CD8-positive, alpha-beta memory T cell (primary cell): ENCODE results near the gene SLC5A10. TPM values are rescaled to one million over a fixed set of nuclear protein-coding genes. Genes with fewer than 3 reads are reported as not detected.
A peak's percentile ranks its signal among the peaks of the same experiment; 100 is the strongest.

ENCODE experiments used
- CTCF ChIA-PET: fragments of 350-600 bp; sonication (Branson Sonifier 250); formaldehyde crosslinking; loops from one replicate; lab custom pipeline; 2021; ENCODE audit warnings: antibody characterized with exemption; lab: Charles Lee
- POLR2A ChIA-PET: fragments of 350-600 bp; sonication (Branson Sonifier 250); formaldehyde crosslinking; loops from one replicate; lab custom pipeline; 2021; ENCODE audit warnings: antibody characterized with exemption; lab: Charles Lee
- DNase-seq, 5 donors: peaks; one replicate each; pipeline versions ENCODE4 v3.0.0 to v3.0.0-alpha.2; 2020 to 2022; ENCODE audit warnings: mixed read lengths in 1 of 5
- H3K27ac ChIP-seq: one replicate; pipeline ENCODE4 v1.7.0; 2013; ENCODE audit warnings: low read depth, mild to moderate bottlenecking, low read length, moderate library complexity
- H3K27me3 ChIP-seq: 2 replicates; pipeline ENCODE4 v1.7.0; 2013; ENCODE audit warnings: low read length, mild to moderate bottlenecking; ENCODE audit not compliant: insufficient read depth, poor library complexity, severe bottlenecking
- H3K36me3 ChIP-seq: 2 replicates; pipeline ENCODE4 v1.7.0; 2013; ENCODE audit warnings: mild to moderate bottlenecking, low read length, moderate library complexity; ENCODE audit not compliant: insufficient read depth
- H3K4me1 ChIP-seq: 2 replicates; pipeline ENCODE4 v1.7.0; 2013; ENCODE audit warnings: mild to moderate bottlenecking, low read length, moderate library complexity; ENCODE audit not compliant: insufficient read depth
- H3K4me3 ChIP-seq: 2 replicates; pipeline ENCODE4 v1.7.0; 2013; ENCODE audit warnings: mild to moderate bottlenecking, low read length
- H3K9me3 ChIP-seq: 2 replicates; pipeline ENCODE4 v1.7.0; 2013; ENCODE audit warnings: mild to moderate bottlenecking, low read length
- H3K27ac Mint-ChIP-seq, 8 donors: one replicate each; pipeline ENCODE4 v1.8.0; 2020 to 2021; ENCODE audit warnings: mixed read lengths in 8 of 8, mild to moderate bottlenecking in 6 of 8, inconsistent platforms in 3 of 8, moderate library complexity in 3 of 8
- H3K27me3 Mint-ChIP-seq, 2 donors: one replicate each; pipeline ENCODE4 v1.8.0; 2020 to 2021; ENCODE audit warnings: mixed read lengths in 2 of 2, mild to moderate bottlenecking in 1 of 2, moderate library complexity in 1 of 2
- H3K36me3 Mint-ChIP-seq, 3 donors: one replicate each; pipeline ENCODE4 v1.8.0; 2020 to 2021; ENCODE audit warnings: mixed read lengths in 3 of 3, inconsistent platforms in 1 of 3, mild to moderate bottlenecking in 1 of 3
- H3K4me1 Mint-ChIP-seq, 3 donors: one replicate each; pipeline ENCODE4 v1.8.0; 2020 to 2021; ENCODE audit warnings: mixed read lengths in 3 of 3, inconsistent platforms in 1 of 3, mild to moderate bottlenecking in 1 of 3
- H3K4me3 Mint-ChIP-seq, 7 donors: one replicate each; pipeline ENCODE4 v1.8.0; 2020 to 2021; ENCODE audit warnings: mixed read lengths in 7 of 7, mild to moderate bottlenecking in 6 of 7, moderate library complexity in 4 of 7, inconsistent platforms in 2 of 7
- H3K9me3 Mint-ChIP-seq, 5 donors: one replicate each; pipeline ENCODE4 v1.8.0; 2020 to 2022; ENCODE audit warnings: mixed read lengths in 5 of 5, mild to moderate bottlenecking in 3 of 5, moderate library complexity in 2 of 5, inconsistent platforms in 1 of 5
- polyA plus RNA-seq: library from polyadenylated mRNA; unstranded; fragments of 300-500 nt; fragmentation: Illumina TruSeq; gene quantifications from one replicate; pipeline ENCODE4 v1.2.3, GENCODE V29; 2021
- total RNA-seq, 2 experiments: library from RNA; stranded (reverse); gene quantifications; one replicate each; pipeline ENCODE4 v1.2.3, GENCODE V29; 2021

Gene SLC5A10
- total and polyA plus RNA-seq, 3 experiments from 2014 or later, result not detected

DNA sequence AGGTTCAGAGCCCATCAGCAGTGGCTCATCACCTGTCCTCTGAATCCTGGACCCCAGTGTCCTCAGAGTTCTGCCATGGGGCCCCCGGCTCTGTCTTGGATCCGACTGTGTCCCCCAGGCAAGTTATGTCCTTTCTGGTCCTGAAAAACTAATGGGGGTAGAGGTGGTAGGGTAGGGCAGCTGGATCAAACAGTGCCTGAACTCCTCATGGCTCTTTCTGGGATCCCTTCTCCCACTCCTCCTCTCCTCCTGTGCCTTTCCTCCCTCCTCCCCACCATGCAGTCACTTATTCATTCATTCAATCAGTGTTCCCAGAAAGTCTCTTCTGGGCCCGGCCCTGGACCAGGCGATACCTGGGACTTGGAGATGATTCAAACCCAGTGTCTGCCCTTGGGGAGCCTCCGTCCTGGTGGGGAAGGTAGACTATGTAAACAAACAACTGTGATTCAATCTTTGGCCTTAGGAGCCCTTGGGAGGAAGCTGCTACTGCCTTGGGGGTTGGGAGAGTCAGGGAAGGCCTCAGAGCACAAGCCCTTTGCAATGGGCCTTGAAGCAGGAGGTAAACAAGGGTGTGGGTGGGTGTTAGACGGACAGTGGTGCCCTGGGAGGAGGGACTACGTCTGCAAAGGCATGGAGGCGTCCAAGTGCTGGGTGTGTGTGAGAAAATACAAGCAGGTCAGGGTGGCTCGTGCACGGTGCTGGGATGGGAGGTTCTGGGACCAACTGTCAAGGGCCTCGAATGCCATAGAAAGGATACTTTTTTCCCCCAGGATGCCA, 59.0 kb downstream of the SLC5A10 start:
- Histone ChIP-seq H3K27me3 (no peaks in the 10 kb centered on the region), H3K36me3 (no peaks in the 10 kb centered on the region), H3K4me3 (no peak overlapping the region), H3K27ac (no peak overlapping the region), H3K9me3 (no peaks in the 10 kb centered on the region), H3K4me1 (no peaks in the 10 kb centered on the region)
- Mint-ChIP-seq H3K27ac (peak overlapping the region in 1 of 8 donors; percentile 81), H3K9me3 (no peaks in the 10 kb centered on the region), H3K27me3 (peaks cover 0 to 7% of the 10 kb centered on the region in 2 donors), H3K4me1 (peaks cover 0 to 10% (median 1%) of the 10 kb centered on the region in 3 donors), H3K36me3 (no peaks in the 10 kb centered on the region), H3K4me3 (no peak overlapping the region)
- CTCF ChIA-PET, result no interaction called here
- no peak for DNase-seq
- POLR2A ChIA-PET, result no interaction called here

DNA sequence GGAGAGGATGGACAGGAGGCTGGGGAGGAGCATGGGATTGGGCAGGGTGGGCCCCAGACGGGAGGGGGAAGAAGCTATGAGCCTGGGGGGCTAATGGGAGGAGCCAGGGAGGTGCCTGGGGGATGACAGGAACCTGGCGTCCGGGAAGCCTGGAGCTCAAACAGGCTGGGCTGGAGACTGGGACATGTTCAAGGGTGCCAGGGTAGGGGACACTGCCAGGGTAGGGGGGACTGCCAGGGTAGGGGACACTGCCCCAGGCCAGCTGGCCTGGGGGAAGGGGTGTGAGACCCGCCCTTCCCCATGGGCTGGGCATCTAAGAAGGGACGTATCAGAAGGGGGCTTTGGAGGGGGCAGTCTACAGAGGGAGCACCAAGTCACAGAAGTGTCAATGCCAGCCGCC, 59.6 kb downstream of the SLC5A10 start:
- CTCF ChIA-PET, result interaction anchor here (1.3 kb wide), 1 partner anchor 8 kb away, joined by 3 read pairs; no protein-coding TSS in a partner anchor
- Mint-ChIP-seq H3K36me3 (no peaks in the 10 kb centered on the region), H3K4me1 (peaks cover 0 to 9% (median 0%) of the 10 kb centered on the region in 3 donors), H3K9me3 (no peaks in the 10 kb centered on the region), H3K27ac (peak overlapping the region in 1 of 8 donors; percentile 81), H3K27me3 (peaks cover 0 to 7% of the 10 kb centered on the region in 2 donors), H3K4me3 (no peak overlapping the region)
- Histone ChIP-seq H3K36me3 (no peaks in the 10 kb centered on the region), H3K9me3 (no peaks in the 10 kb centered on the region), H3K27ac (no peak overlapping the region), H3K4me1 (no peaks in the 10 kb centered on the region), H3K27me3 (no peaks in the 10 kb centered on the region), H3K4me3 (no peak overlapping the region)
- POLR2A ChIA-PET, result no interaction called here
- no peak for DNase-seq

DNA sequence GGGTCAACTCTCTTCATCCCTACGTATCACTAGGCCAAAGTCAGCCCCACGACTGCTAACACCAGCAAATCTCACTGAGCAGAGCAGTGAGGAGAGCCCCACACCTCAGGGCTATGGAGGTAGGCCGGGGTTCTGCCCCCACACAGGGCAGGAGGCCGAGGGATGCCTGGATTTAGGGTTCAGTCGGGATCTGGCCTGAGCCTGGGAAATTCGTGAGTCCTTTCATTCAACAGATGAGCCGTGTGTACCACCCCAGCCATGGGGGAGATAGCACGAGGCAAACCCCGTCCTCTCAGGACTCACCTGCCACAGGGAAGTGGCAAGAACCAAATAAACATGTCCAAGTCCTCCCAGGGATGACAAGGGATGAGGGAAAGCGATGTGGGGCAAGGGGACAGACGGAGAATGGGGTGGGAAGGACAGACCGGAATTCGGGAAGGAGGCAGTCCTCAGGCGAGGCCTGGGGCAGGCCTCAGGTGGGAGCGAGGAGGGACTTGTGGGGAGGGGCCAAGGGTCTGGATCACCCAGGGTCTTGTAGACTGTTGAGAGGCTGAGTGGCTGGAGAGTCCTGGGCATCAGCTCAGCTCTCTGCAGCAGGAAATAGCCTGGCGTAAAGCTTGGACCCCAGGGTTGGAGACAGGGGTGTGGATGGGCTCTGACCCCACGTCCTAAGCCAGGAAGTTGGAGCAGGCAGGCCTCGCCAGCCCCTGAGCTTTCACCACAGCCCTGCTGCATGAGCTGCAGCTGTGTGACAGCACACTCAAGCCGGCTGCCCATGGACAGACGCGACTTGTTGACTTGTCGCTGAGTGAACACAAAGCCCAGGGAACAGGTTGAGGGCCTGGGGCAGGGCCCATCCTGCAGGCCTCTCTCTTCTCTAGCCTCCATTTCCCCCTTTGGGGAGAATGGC, 60.5 kb downstream of the SLC5A10 start:
- Histone ChIP-seq H3K27ac (no peak overlapping the region), H3K9me3 (no peaks in the 10 kb centered on the region), H3K4me1 (no peaks in the 10 kb centered on the region), H3K36me3 (no peaks in the 10 kb centered on the region), H3K4me3 (no peak overlapping the region), H3K27me3 (no peaks in the 10 kb centered on the region)
- ChIA-PET CTCF (interaction anchor here (1.3 kb wide), 1 partner anchor 9 kb away, joined by 3 read pairs; no protein-coding TSS in a partner anchor), POLR2A (no interaction called here)
- H3K4me1 Mint-ChIP-seq, result peaks cover 0 to 11% (median 0%) of the 10 kb centered on the region in 3 donors
- H3K36me3 Mint-ChIP-seq, result no peaks in the 10 kb centered on the region
- DNase-seq, result no peak
- peaks cover 2 to 7% of the 10 kb centered on the region in 2 donors for H3K27me3 Mint-ChIP-seq
- no peak overlapping the region for H3K4me3 Mint-ChIP-seq
- no peaks in the 10 kb centered on the region for H3K9me3 Mint-ChIP-seq
- peak overlapping the region in 2 of 8 donors; percentile 4 to 54 for H3K27ac Mint-ChIP-seq

DNA sequence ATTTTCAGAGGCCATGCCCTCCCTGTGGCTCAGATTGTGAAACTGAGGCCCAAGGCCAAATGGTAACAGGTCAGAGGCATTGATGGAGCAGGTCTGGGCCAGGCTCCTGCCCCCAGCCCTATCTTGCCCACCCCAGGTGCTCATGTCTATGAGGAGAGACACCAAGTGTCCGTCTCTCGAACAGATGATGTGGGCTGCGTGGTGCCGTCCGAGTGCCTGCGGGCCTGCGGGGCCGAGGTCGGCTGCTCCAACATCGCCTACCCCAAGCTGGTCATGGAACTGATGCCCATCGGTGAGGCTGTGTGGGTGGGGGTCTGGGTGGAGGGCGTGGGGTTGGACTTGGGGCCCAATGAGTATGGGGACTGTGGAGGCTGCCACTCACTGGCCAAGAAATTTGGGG, 61.3 kb downstream of the SLC5A10 start:
- no peaks in the 10 kb centered on the region for H3K4me1 ChIP-seq
- ChIA-PET POLR2A (no interaction called here), CTCF (no interaction called here)
- no peak overlapping the region for H3K4me3 ChIP-seq
- no peak for DNase-seq
- no peaks in the 10 kb centered on the region for H3K27me3 ChIP-seq
- peaks cover 2 to 7% of the 10 kb centered on the region in 2 donors for H3K27me3 Mint-ChIP-seq
- H3K27ac ChIP-seq, result no peak overlapping the region
- H3K4me1 Mint-ChIP-seq, result peaks cover 0 to 11% (median 0%) of the 10 kb centered on the region in 3 donors
- no peaks in the 10 kb centered on the region for H3K9me3 ChIP-seq
- no peaks in the 10 kb centered on the region for H3K36me3 Mint-ChIP-seq
- no peaks in the 10 kb centered on the region for H3K9me3 Mint-ChIP-seq
- H3K36me3 ChIP-seq, result no peaks in the 10 kb centered on the region
- no peak overlapping the region for H3K4me3 Mint-ChIP-seq
- peak overlapping the region in 1 of 8 donors; percentile 83 for H3K27ac Mint-ChIP-seq

DNA sequence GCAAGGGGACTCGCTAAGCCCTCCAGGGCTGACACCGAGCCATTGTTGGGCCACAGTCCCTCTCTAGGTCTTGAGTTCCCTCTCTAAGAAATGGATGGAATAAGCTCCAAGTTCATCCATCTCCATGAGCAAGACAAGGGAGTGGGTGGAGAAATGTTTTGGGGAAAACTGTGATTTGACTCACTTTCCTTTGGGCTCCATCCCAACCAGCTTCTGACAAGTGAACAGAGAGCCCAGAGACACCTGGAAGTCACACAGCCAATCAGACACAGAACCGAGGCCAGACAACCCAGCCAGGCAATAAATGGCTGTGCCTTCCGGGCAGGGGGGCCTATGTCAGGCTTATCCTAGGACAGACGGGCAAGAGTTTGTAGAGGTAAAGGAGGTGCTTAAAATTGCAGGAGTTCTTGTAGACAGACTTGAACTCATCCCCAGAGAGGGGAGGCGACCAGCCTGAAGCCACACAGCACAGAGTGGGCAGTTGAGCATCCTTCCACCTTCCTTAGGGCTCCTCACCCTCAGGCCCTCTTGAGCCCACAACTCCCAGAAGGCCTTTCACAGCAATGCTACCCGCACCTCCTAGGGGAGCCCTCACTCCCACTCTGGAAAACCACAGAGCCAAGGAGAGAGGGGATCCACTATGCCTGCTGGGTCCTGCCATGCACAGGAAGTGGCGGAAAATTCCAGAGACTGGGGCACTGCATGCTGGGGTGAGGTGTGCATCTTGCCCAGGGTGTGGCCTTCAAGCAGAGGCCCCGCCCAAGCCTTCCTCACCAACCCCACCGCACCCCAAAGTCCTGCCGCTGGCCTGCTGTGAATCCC, 62.1 kb downstream of the SLC5A10 start:
- DNase-seq, result no peak
- ChIA-PET CTCF (interaction anchor here (0.7 kb wide), 1 partner anchor 17 kb away, joined by 3 read pairs; no protein-coding TSS in a partner anchor), POLR2A (interaction anchor here (0.5 kb wide), 1 partner anchor 8 kb away, joined by 3 read pairs; no protein-coding TSS in a partner anchor)
- Mint-ChIP-seq H3K27ac (no peak overlapping the region), H3K27me3 (peaks cover 2 to 7% of the 10 kb centered on the region in 2 donors), H3K36me3 (peaks cover 0 to 2% (median 0%) of the 10 kb centered on the region in 3 donors), H3K4me3 (no peak overlapping the region), H3K9me3 (no peaks in the 10 kb centered on the region), H3K4me1 (peaks cover 0 to 12% (median 0%) of the 10 kb centered on the region in 3 donors)
- Histone ChIP-seq H3K4me3 (no peak overlapping the region), H3K27me3 (no peaks in the 10 kb centered on the region), H3K4me1 (no peaks in the 10 kb centered on the region), H3K9me3 (no peaks in the 10 kb centered on the region), H3K36me3 (no peaks in the 10 kb centered on the region), H3K27ac (no peak overlapping the region)

DNA sequence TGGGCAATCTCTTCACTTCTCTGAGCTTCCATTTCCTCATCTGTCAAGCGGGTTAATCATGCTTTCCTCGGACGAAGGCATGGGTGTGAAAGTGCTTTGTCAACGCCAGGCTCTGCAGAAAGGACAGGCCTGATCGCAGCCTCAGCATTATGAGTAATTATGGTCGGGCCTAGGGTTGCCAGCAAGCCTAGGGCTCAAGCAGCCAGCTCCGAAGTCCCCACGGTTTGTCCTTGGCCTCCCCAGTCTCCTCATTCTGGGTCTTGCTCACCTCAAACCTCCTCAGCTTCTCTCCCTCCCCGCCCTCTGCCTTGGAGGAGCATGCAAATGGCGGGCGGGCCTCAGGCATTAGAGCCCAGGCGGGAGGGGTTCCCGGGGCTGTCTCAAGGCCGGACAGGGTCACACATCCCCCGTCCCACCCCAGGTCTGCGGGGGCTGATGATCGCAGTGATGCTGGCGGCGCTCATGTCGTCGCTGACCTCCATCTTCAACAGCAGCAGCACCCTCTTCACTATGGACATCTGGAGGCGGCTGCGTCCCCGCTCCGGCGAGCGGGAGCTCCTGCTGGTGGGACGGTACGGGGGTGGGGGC, 62.8 kb downstream of the SLC5A10 start:
- H3K27ac ChIP-seq, result no peak overlapping the region
- H3K4me1 ChIP-seq, result no peaks in the 10 kb centered on the region
- no peaks in the 10 kb centered on the region for H3K36me3 ChIP-seq
- CTCF ChIA-PET, result interaction anchor here (0.7 kb wide), 1 partner anchor 18 kb away, joined by 3 read pairs; no protein-coding TSS in a partner anchor
- Mint-ChIP-seq H3K27me3 (peaks cover 2 to 7% of the 10 kb centered on the region in 2 donors), H3K36me3 (peaks cover 0 to 3% (median 0%) of the 10 kb centered on the region in 3 donors), H3K9me3 (no peaks in the 10 kb centered on the region), H3K4me1 (peaks cover 0 to 12% (median 0%) of the 10 kb centered on the region in 3 donors), H3K4me3 (no peak overlapping the region), H3K27ac (no peak overlapping the region)
- no peaks in the 10 kb centered on the region for H3K9me3 ChIP-seq
- no peak for DNase-seq
- no peak overlapping the region for H3K4me3 ChIP-seq
- no peaks in the 10 kb centered on the region for H3K27me3 ChIP-seq
- POLR2A ChIA-PET, result interaction anchor here (0.5 kb wide), 1 partner anchor 9 kb away, joined by 3 read pairs; no protein-coding TSS in a partner anchor

DNA sequence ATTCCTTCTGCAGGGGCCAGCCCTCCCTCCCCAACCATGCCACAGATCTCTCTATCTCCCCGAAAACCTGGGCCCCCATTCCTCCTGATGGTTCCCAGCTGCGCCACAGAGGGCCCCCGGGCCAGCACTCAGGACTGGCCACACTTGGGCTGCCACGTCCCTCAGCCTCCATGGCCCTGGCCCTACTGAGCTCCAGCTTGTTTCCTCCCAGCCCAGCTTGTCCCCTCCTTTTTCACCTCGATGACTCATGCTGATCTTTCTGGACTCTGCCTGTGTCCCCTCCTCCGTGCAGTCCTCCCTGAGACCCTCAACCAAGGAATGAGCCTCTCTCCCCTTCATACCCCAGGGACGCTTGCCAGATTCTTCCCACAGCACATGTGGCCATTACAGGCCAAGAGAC, 63.5 kb downstream of the SLC5A10 start:
- Histone ChIP-seq H3K9me3 (no peaks in the 10 kb centered on the region), H3K27ac (no peak overlapping the region), H3K4me1 (no peaks in the 10 kb centered on the region), H3K4me3 (no peak overlapping the region), H3K36me3 (no peaks in the 10 kb centered on the region), H3K27me3 (no peaks in the 10 kb centered on the region)
- Mint-ChIP-seq H3K27ac (no peak overlapping the region), H3K27me3 (peaks cover 2 to 7% of the 10 kb centered on the region in 2 donors), H3K4me3 (no peak overlapping the region), H3K36me3 (peaks cover 0 to 6% (median 0%) of the 10 kb centered on the region in 3 donors), H3K9me3 (no peaks in the 10 kb centered on the region), H3K4me1 (peaks cover 0 to 10% (median 0%) of the 10 kb centered on the region in 3 donors)
- ChIA-PET POLR2A (no interaction called here), CTCF (no interaction called here)
- no peak for DNase-seq
